HG03442 (cell line): ENCODE data around the gene NPLOC4.
A peak's percentile ranks its signal among the peaks of the same experiment; 100 is the strongest.
"Not testable (repeated sequence)": the region's sequence is repeated elsewhere in the genome, so short reads cannot be mapped to it uniquely, and the experiment has no call there.

Source experiments
- ATAC-seq: cut with Tn5 transposase; IDR thresholded peaks from one replicate; pipeline ENCODE4 v1.9.1; 2021; ENCODE audit warnings: mild to moderate bottlenecking, moderate library complexity; ENCODE audit not compliant: unreplicated experiment

The NPLOC4 gene

DNA sequence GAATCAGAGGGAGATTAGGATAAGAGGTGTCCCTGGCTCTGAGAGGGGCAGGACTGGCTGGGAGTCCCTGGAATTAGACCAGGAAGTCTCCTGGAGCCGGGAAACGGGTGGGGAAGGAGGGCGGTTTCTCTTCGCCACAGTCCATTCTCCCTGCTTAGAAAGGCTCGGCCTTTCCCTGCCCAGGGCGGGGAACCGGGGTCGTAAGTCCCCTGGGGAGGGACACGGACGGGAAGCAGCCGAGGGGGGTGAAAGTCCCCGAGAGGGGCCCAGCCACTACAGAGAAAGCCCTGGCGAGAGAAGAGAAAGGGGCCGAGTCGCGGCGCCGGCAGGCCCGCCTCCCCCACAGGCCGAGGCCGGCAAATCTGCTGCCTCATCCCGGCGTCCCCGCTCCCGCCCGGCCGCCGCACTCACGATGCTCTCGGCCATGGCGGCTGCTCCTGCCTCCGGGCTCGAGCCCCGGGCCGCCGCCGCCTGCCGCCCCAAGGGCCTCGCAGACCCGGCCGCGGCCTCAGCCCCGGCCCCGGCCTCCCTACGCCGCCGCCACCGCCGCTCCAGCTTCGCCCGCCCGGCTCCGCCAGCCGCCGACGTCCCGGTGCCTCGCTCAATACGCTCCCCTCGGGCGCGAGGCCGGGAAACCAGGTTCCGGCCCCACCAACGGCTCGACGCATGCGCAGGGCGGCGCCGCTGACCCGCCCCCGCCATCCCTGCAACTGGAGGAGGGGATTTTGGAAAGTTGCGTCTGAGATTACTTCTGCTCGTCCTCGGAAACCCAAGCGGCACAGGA, at the start of gene NPLOC4, which contains the start of gene TSPAN10:
TSS of gene NPLOC4 (minus strand) at position 608 of the 784 bp plus-strand sequence. CDS start at position 426, 182 bp downstream.
TSS of gene TSPAN10 (plus strand) at position 692 of the 784 bp plus-strand sequence. CDS start 5,217 bp downstream, outside the sequence.
- peak; percentile 86 for ATAC-seq

DNA sequence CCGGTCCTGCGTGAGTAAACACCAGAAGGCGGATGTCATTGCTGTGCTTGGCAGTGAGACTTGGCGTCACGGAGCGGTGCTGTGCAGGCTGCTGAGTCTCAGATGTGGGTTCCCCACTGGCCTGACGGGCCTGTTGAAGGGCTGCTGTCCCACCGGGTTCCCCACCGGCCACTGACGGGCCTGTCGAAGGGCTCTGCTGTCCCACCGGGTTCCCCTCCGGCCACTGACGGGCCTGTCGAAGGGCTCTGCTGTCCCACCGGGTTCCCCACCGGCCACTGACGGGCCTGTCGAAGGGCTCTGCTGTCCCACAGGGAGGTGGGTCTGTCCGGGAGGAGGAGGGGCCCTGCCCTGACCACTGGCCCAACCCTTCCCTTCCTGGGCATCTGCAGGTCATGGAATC, 49.7 kb upstream of the NPLOC4 start:
- no peak for ATAC-seq

DNA sequence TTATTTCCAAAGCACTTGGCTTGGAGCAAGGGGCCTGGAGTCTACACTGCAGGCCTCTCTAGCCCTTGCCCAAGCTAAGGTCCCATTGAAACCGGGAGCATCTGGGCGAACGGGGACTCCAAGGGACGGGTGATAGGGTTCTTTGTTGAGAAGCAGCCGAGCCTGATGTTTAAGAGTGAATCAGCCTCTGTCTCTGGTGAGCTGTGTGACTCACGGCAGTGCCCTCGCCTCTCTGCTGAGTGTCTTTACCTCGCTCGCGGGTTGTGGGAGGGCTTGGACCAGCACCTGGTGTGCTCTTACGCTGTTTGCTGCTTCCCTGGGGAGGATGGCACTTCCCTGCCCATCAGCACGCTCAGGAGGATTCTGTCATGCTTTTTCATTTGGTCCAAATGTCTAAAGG, 48.2 kb upstream of the NPLOC4 start:
- no peak for ATAC-seq

DNA sequence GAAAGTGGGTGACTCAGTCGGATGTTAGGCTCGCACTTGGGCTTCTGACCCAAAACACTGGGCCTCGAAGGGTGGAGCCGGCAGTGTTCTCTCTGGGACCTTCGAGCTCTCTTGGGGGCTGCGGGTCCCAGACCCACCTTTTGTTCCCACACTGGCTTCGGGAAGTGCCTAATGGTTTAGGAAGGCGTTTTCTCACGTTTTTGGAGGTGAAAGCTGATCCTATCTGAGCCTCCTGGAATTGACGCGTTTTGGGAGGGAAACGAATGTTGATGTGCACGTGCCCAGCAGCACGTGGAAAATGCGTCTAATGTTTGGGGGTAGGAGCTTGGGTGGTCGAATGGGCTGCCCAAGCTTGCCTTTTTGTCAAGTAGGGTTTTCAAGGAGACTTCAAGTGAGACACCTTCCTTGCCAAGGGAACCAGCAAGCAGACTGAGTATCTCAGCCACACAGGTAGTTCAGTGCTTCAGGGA, 47.6 kb upstream of the NPLOC4 start:
- ATAC-seq: no peak

DNA sequence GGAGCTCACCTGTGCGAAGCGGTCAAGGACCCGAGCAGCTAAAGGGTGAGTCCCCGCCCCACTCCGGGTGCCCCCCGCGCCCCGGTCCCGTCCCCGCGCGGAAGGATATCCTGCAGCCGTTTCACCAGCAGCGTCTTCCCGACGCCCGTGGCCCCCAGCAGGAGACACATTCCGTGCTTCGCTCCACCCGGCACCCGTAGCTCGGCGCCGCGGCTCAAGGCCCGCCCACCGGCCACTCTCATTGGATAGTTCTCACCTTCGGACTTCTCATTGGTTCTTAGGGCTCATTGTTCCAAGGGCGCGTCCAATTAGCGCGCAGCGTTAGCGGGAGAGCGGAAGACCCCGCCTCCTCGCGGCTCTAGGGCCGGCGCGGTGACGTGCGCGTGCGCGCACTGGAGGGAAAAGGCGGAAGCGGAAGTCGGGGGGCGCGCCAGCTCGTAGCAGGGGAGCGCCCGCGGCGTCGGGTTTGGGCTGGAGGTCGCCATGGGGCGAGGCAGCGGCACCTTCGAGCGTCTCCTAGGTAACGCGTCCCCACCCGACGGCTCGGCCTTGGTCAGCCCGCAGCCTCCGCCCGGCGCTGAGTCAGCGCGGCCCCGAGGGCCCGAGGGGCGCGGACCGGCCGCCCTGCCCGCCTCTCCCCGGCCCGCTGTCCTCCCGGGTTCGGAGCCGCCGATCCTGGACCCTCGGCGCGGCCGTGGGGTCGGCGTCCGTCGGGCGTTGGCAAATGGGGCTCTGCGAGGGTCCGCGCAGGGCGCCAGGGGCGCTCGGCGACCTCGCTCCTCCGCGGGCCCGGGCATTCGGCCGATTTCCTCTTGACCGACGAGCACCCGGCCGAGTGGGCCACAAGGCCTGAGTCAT, 46.9 kb upstream of the NPLOC4 start, which contains the start of the genes ARL16 and HGS:
TSS of gene ARL16 (minus strand) at position 214 of the 858 bp plus-strand sequence. CDS start at position 170, 44 bp downstream.
TSS of gene HGS (plus strand) at position 428 of the 858 bp plus-strand sequence. CDS start at position 484, 56 bp downstream.
- ATAC-seq: peak; percentile 92

DNA sequence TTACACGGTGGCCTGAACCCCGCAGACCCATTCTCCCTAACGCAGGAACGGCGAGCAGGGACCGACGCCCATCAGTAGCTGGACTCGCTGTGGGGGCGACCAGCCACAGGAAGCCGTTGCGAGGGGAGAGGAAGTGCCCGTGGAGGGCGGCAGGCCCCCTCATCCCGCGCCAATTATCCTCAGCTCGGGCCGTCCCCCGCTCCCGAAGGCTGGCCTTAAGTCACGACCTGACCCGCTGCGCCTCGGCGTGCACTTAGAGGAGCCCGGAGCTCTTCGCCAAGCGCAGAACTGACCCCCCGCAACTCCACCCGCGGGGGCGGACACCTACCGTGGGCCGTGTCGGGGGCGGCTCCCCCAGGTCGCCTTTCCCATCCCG, 46.3 kb upstream of the NPLOC4 start:
- ATAC-seq: peak; percentile 1

DNA sequence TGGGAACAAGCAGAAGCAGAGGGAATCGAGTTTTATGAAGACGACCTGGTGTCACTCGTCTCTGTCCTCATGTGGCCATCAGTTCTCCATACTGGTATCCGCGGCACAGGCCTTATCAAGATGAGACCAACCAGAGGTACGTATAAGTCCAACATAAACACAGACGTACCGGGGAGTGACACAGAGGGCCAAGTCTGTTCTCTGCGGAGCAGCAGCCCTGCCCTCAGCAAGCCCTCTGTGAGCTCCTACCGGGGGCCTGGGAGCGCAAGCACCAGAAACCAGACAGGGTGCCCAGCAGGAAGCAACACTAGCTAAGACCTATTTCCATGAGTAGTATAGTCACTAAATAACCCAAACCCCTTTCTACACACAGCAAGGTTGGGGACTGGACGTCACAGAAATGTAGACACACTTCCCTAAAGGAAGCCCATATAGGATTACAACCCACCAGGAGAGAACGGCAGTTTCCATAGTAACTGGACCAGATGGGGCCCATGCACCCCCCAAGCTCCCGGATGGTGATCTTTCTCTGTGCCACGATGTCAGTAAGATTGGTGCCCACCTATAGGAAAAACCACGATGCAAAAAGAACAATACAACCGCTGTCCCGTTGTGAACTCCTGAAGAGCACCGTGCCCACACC, 45.8 kb upstream of the NPLOC4 start:
- no peak for ATAC-seq

DNA sequence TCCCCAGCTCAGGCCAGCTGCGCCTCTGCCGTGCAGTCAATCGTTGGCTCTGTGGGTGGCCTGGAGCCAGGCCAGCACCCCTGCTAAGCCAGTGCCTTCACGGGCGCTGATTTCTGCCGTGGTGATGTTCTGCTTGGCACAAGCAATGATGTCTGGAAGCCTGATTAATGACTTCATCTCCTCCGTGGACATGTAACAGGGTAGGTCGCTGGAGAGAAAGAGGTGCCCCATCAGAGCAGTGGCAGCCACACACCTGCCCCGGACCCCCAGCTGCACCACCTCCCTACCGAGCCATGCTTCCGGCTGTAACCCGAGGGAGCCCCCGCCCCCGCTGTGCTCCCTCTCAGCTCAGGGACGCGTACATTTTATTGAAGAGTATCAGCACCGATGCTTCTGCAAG, 44.8 kb upstream of the NPLOC4 start:
- no peak for ATAC-seq

DNA sequence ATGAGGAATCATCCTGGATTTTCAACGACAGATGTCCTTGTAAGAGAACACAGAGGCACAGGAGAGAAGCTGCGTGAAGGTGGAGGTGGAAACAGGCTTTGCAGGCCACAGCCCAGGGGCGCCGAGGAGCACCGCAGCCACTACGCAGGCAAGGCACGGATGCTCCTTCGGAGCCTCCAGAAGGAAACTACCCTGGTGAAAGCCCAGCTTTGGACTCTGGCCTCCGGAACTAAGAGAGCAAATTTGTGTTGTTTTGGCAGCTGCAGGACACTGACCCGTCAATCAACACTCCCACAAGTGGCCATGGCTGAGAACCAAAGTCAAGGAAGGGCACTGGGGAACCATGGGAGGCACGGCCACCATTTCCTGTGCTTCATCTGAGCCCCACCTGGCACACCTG, 43.2 kb upstream of the NPLOC4 start:
- no peak for ATAC-seq

DNA sequence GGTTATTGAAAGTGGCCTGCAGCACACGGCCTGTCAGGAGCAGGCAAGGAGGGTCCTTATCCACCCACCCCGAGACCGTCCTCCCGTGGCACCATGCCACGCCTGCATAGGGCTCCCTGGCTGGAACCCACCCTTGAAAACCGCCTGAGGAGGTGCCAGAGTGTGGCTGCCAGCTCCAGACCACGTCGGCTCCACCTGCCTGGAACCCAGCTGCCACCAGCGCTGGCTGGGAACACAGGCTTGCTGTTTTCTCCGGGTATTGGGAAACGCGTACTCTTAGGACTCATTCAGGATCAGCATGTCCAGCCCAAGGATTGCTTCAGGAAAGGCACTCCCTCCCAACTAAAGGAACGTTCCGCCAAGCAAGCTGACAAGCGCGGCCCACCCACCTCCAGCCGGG, 40.0 kb upstream of the NPLOC4 start:
- no peak for ATAC-seq

DNA sequence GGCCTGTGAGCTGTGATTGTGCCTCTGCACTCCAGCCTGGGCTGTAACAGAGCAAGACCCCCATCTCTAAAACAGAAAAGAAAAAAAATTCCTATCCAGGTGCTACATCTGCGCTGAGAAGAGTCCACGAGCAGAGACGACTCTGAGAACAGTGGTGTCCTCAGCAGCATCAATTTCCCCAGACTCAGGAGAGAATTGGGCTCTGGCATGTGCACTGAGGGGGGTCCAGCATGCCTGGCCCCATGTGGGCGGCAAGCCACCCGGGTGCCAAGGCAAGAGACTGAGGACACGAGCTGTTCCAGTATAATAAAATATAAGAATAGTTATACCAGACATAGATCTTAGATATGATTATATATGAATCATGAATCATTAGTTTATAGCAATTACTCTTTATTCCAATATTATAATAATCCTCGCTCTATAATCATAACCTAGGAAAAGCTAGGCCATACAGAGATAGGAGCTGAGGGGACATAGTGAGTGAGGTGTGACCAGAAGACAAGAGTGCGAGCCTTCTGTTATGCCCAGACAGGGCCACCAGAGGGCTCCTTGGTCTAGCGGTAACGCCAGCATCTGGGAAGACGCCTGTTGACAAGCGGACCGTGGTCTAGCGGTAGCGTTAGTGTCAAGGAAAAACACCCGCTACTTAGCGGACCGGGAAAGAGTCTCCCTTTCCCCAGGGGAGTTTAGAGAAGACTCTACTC, 38.8 kb upstream of the NPLOC4 start:
- not testable (repeated sequence) for ATAC-seq

DNA sequence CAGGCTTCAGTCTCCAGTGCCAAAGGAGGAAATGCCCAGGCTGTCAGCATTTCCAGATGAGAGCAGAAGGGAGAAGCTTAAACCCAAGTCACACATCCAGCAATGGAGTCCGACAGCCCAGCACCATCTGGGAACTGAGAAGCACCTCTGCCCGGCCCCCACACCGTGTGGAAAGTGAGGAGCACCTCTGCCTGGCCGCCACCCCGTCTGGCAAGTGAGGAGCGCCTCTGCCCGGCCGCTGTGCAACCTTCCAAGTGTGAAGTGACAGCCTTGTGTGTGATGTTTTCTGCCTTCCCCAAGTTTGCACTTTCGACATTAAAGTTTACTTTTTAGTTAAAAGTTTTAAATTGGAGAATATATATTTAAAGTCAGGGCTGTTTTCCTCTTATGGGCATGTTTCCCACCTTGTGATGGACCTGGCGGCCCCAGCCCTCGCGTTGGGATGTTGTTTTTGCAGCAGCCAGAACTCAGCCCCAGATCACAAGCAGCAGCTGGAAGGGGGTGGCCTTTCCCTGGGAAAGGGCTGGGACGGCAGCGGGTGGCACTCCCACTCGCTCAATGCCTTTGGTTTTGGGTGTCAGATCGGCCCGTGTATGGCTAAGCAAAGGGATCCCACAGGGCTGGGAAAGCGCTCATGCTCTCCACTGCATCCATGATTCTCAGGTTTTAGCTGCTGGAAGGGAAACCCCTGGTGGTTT, 36.8 kb upstream of the NPLOC4 start:
- no peak for ATAC-seq

DNA sequence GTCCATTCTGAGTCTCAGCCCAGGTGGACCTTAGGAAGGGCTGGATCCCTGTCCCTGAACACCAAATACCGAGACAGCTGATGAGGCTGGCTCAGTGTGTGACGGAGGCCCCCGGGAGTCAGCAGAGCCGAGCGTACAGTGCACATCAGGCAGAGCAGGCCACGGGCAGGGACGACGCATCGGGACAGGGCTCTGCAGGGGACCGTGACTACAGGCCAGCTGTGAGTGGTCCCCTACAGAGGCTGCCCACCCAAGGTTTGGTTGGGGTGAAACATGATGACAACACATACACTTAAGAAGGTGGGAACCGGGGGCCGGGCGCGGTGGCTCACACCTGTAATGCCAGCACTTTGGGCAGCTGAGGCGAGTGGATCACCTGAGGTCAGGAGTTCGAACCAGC, 36.0 kb upstream of the NPLOC4 start:
- ATAC-seq: no peak

DNA sequence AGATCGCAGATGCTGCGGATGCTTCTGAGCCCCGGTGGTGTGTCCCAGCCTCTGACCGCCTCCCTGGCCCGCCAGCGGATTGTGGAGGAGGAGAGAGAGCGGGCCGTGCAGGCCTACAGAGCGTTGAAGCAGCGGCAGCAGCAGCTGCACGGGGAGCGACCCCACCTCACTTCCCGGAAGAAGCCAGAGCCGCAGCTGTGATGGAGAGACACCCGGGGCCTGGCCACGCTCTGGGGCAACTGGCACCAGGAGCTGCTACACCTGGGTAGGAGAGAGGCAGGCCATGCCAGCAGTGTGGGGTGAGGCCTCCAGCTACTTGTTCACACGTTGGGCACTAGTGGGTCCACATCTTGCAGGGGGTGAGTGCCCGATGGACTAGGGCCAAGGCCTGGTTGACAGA, 35.6 kb upstream of the NPLOC4 start:
- ATAC-seq: no peak

DNA sequence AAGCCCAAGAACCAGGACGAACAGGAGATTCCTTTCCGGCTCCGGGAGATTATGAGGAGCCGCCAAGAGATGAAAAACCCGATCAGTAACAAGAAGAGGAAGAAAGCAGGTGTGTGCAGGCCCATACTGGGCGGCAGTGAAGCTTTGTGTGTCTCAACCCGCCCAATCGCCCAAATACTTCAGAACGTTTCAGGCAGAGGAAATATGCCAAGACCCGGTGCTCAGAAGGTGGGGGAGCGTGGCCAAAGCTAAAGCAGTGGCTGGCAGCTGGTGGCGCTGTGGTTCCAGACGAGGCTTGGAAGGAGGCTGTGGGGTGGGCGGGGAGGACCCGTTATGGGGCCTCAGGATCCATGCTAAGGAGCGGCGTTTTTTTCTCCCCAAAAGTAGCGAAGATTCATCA, 30.8 kb upstream of the NPLOC4 start:
- no peak for ATAC-seq

DNA sequence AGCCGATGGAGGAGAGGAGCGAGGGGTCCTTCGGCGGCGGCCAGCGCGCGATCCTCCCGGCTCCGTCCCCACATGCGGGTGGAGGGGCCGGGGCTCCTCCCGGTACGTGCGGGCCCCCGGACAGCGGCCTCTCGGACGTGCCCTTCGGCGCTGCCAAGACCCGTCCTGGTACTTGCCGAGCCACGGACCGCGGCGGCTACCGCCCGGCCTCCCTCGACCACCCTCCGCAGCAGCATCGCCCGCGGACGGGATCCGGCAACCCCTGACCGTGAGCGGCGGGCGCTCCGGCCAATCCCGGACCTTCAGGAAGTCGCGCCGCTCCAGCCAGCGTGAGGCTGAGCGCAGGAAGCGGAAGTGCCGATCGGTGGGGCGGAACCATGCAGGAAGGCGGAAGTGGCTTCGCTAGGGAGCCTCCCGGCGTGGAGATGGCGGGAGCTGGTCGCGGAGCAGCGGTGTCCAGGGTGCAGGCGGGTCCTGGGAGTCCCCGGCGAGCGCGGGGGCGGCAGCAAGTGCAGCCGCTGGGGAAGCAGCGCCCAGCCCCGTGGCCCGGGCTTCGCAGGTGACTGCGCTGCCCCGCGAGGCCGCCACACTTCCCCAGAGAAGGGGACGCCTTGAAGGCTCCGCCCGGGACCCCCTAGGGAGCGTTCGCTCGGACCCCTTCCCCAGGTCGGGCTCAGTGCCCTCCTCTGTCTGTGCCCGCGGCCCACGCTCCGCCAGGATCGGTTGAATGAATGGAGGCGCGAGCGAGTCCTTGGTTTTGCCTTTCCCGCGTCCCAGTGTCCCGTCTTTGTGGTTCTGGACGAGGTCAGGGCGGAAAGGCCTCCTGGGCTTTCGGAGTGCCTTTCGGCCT, 29.7 kb upstream of the NPLOC4 start, which contains the start of the genes CCDC137 and OXLD1:
TSS of gene CCDC137 (plus strand) at position 396 of the 850 bp plus-strand sequence. CDS start at position 426, 30 bp downstream.
TSS of gene OXLD1 (minus strand) at position 264 of the 850 bp plus-strand sequence. CDS start at position 236, 28 bp downstream.
- ATAC-seq: peak; percentile 86

DNA sequence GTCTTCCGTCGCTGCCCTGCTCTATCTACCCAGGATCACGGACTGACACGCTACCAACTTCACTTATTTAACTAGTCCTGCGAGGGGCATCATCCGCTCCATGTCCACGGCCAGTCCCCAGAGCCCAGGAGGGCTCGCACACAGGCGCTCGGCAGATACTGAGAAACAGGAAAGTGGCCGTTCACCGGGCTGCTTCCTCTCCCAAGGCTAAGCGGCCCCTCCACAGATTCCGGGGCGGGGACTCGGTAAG, 29.1 kb upstream of the NPLOC4 start:
- ATAC-seq: peak; percentile 15

DNA sequence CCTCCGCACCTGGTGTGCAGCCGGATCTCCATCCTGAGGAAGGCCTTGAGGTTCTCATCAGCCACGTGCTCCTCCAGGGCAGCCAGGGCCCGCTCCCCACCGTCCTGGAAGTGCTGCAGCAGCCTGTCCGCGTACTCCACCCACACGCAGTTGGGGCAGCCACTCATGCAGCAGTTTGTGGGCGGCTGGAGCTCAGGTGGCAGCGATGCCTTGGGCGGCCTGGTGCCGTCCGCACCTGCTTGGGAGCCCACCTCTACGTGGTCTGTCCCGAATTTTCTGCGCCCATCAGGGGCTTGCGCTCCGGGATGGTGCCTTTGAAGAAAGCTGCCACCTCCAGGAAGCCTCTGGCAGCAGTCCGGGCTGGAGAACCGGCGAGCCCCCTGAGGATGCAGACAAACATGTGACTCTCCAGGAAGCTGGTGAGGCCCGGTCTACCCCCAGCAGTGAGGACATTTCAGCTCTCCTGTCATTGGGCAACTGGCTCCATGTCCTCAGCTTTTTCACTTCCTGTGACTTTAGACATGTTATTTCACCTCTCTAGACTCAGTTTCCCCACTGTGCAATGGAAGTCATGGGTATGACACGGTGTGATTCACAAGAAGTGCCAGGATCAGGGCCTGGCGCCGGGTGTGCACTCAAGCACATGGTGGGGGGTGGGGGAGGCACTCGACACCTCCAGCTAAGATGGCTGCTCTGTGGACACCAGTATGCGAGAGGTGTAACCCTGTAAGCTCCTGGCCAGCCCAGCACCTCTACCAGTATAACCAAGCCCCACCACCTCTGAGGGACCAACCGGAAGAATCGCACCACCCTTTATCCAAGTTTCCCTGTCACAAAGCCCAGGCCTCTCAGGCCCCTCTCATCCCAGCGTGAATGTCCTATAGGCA, 28.5 kb upstream of the NPLOC4 start:
- ATAC-seq: peak; percentile 5
